HG03066 (cell line): ENCODE results near the gene MRPL16.

Experiments
- ATAC-seq: cut with Tn5 transposase; IDR thresholded peaks from one replicate; pipeline ENCODE4 v1.9.1; 2021; ENCODE audit warnings: low read depth; ENCODE audit not compliant: unreplicated experiment

The MRPL16 gene

GRCh38 chr11:59776210-59777066 is 34.1 kb downstream of the MRPL16 start:
- ATAC-seq, result no peak

GRCh38 chr11:59773083-59773440 is 37.5 kb downstream of the MRPL16 start:
- no peak for ATAC-seq

- ATAC-seq, result no peak
Observed at GRCh38 chr11:59771605-59772004, 39.0 kb downstream of the MRPL16 start.

GRCh38 chr11:59770869-59771268 is 39.7 kb downstream of the MRPL16 start:
- ATAC-seq, result no peak

GRCh38 chr11:59770319-59770718 is 40.3 kb downstream of the MRPL16 start:
- no peak for ATAC-seq

GRCh38 chr11:59769828-59770227 is 40.8 kb downstream of the MRPL16 start:
- ATAC-seq, result no peak

- ATAC-seq, result no peak
Observed at GRCh38 chr11:59769111-59769510, 41.5 kb downstream of the MRPL16 start.

GRCh38 chr11:59767225-59767611 is 43.4 kb downstream of the MRPL16 start:
- no peak for ATAC-seq

- ATAC-seq, result no peak
Observed at GRCh38 chr11:59766542-59767224, 43.9 kb downstream of the MRPL16 start.

GRCh38 chr11:59765068-59765735 is 45.4 kb downstream of the MRPL16 start:
- ATAC-seq, result no peak

GRCh38 chr11:59761993-59762392 is 48.6 kb downstream of the MRPL16 start:
- no peak for ATAC-seq

- ATAC-seq, result no peak
Observed at GRCh38 chr11:59760771-59761170, 49.8 kb downstream of the MRPL16 start.

GRCh38 chr11:59759900-59760299 is 50.7 kb downstream of the MRPL16 start:
- ATAC-seq, result no peak

- no peak for ATAC-seq
Observed at GRCh38 chr11:59758401-59759037, 52.1 kb downstream of the MRPL16 start.

GRCh38 chr11:59756845-59757244 is 53.7 kb downstream of the MRPL16 start:
- no peak for ATAC-seq

GRCh38 chr11:59756558-59756840 is 54.1 kb downstream of the MRPL16 start:
- no peak for ATAC-seq
